Natural killer cell (primary cell): Measurements from ENCODE around the gene EYS. TPM values are rescaled to one million over a fixed set of nuclear protein-coding genes. Genes with fewer than 3 reads are reported as not detected.

ENCODE experiments used
- ATAC-seq, 3 donors: fragments of 150-1000 bp in 2 of 3; fragments of 200-7000 bp in 1 of 3; cut with Tn5 transposase; 1 replicate in 1 of 3; 2 replicates in 2 of 3; pipeline ENCODE4 v1.10.0; 2021; ENCODE audit warnings: mild to moderate bottlenecking in 2 of 3, moderate library complexity in 2 of 3
- DNase-seq, 2 donors: peaks; one replicate each; pipeline versions ENCODE4 v3.0.0 to v3.0.0-alpha.2; 2013 to 2021; ENCODE audit warnings: mixed read lengths in 1 of 2
- H3K27ac ChIP-seq: one replicate; pipeline ENCODE4 v1.5.1; 2013; ENCODE audit warnings: mild to moderate bottlenecking, low read length
- H3K27me3 ChIP-seq: one replicate; pipeline ENCODE4 v1.6.1; 2013; ENCODE audit warnings: low read length; ENCODE audit not compliant: control insufficient read depth, insufficient read depth
- H3K36me3 ChIP-seq: one replicate; pipeline ENCODE4 v1.6.1; 2013; ENCODE audit warnings: low read length; ENCODE audit not compliant: control insufficient read depth, insufficient read depth
- H3K4me1 ChIP-seq: one replicate; pipeline ENCODE4 v1.6.1; 2013; ENCODE audit warnings: low read length; ENCODE audit not compliant: control insufficient read depth, insufficient read depth
- H3K4me3 ChIP-seq: one replicate; pipeline ENCODE4 v1.5.1; 2013; ENCODE audit warnings: low read length
- H3K9me3 ChIP-seq: one replicate; pipeline ENCODE4 v1.6.1; 2013; ENCODE audit warnings: low read length; ENCODE audit not compliant: control insufficient read depth, insufficient read depth
- H3K27ac Mint-ChIP-seq, 2 donors: one replicate each; pipeline ENCODE4 v1.8.0; 2022; ENCODE audit warnings: mild to moderate bottlenecking in 2 of 2, mixed read lengths in 2 of 2, moderate library complexity in 1 of 2
- H3K27me3 Mint-ChIP-seq, 2 donors: one replicate each; pipeline ENCODE4 v1.8.0; 2022; ENCODE audit warnings: low read depth in 2 of 2, mixed read lengths in 2 of 2
- H3K36me3 Mint-ChIP-seq: one replicate; pipeline ENCODE4 v1.8.0; 2022; ENCODE audit warnings: mixed read lengths
- H3K4me1 Mint-ChIP-seq, 2 donors: one replicate each; pipeline ENCODE4 v1.8.0; 2022; ENCODE audit warnings: mixed read lengths in 2 of 2
- H3K4me3 Mint-ChIP-seq: one replicate; pipeline ENCODE4 v1.8.0; 2022; ENCODE audit warnings: mild to moderate bottlenecking, moderate library complexity, mixed read lengths
- H3K9me3 Mint-ChIP-seq, 2 donors: one replicate each; pipeline ENCODE4 v1.8.0; 2022; ENCODE audit warnings: mixed read lengths in 2 of 2
- CTCF ChIP-seq: fragments of 200-600 bp; IDR thresholded peaks from one replicate; pipeline ENCODE4 v1.8.0; 2022; ENCODE audit warnings: antibody characterized with exemption
- WGBS: methylation state at CpG from one replicate; pipeline ENCODE4 v1.1.7; 2013; ENCODE audit warnings: missing lambda C conversion rate; ENCODE audit not compliant: insufficient coverage; 5-methylcytosine and 5-hydroxymethylcytosine counted together
- intact Hi-C: fragments of 100-400 bp; cut with micrococcal nuclease; formaldehyde crosslinking; loops from one replicate; pipeline ENCODE4 v1.14.2; 2022
- total RNA-seq, 4 donors: library from RNA; stranded (reverse); fragments of 120-200 nt in 1 of 4; gene quantifications; one replicate each; pipeline versions ENCODE4 v1.2.3 to v1.2.4, GENCODE V29; 2013 to 2022

EYS gene
- total RNA-seq, 3 donors from 2014 or later (not counting 1 experiment from before 2014, with no cell fraction given), result 0.55 TPM; not detected in 2

- intact Hi-C loops, result no loop called here
- DNase-seq (no peak), ATAC-seq (no peak)
- TF ChIP-seq CTCF, result no peak
- Histone ChIP-seq H3K36me3 (no peaks in the 10 kb centered on the region), H3K27me3 (no peaks in the 10 kb centered on the region), H3K4me1 (no peaks in the 10 kb centered on the region), H3K4me3 (no peak overlapping the region), H3K9me3 (no peaks in the 10 kb centered on the region), H3K27ac (no peak overlapping the region)
- WGBS, result no CpG with 5 or more reads among the region's 1 CpG
- H3K27me3 Mint-ChIP-seq, result no peaks in the 10 kb centered on the region
- H3K4me3 Mint-ChIP-seq, result no peak overlapping the region
- no peak overlapping the region for H3K27ac Mint-ChIP-seq
- no peaks in the 10 kb centered on the region for H3K4me1 Mint-ChIP-seq
- H3K36me3 Mint-ChIP-seq, result no peaks in the 10 kb centered on the region
- H3K9me3 Mint-ChIP-seq, result no peaks in the 10 kb centered on the region
These were observed 1907.7 kb downstream of the EYS start for GRCh38 chr6:63799313-63799712.

GRCh38 chr6:63798378-63798777 is 1908.6 kb downstream of the EYS start:
- Mint-ChIP-seq H3K9me3 (no peaks in the 10 kb centered on the region), H3K27me3 (no peaks in the 10 kb centered on the region), H3K4me1 (no peaks in the 10 kb centered on the region), H3K27ac (no peak overlapping the region), H3K36me3 (no peaks in the 10 kb centered on the region), H3K4me3 (no peak overlapping the region)
- H3K4me1 ChIP-seq, result no peaks in the 10 kb centered on the region
- ATAC-seq, result no peak
- no peaks in the 10 kb centered on the region for H3K27me3 ChIP-seq
- no peaks in the 10 kb centered on the region for H3K9me3 ChIP-seq
- H3K4me3 ChIP-seq, result no peak overlapping the region
- intact Hi-C loops, result no loop called here
- DNase-seq, result no peak
- H3K36me3 ChIP-seq, result no peaks in the 10 kb centered on the region
- no peak for TF ChIP-seq CTCF
- H3K27ac ChIP-seq, result no peak overlapping the region

GRCh38 chr6:63797721-63798120 is 1909.3 kb downstream of the EYS start:
- no peaks in the 10 kb centered on the region for H3K4me1 Mint-ChIP-seq
- ATAC-seq (no peak), DNase-seq (no peak)
- Histone ChIP-seq H3K9me3 (no peaks in the 10 kb centered on the region), H3K36me3 (no peaks in the 10 kb centered on the region), H3K4me1 (no peaks in the 10 kb centered on the region), H3K27ac (no peak overlapping the region), H3K4me3 (no peak overlapping the region), H3K27me3 (no peaks in the 10 kb centered on the region)
- no peaks in the 10 kb centered on the region for H3K9me3 Mint-ChIP-seq
- intact Hi-C loops, result no loop called here
- H3K36me3 Mint-ChIP-seq, result no peaks in the 10 kb centered on the region
- H3K27me3 Mint-ChIP-seq, result no peaks in the 10 kb centered on the region
- TF ChIP-seq CTCF, result no peak
- no peak overlapping the region for H3K4me3 Mint-ChIP-seq
- H3K27ac Mint-ChIP-seq, result no peak overlapping the region

GRCh38 chr6:63795826-63796225 is 1911.2 kb downstream of the EYS start:
- Histone ChIP-seq H3K4me3 (no peak overlapping the region), H3K4me1 (no peaks in the 10 kb centered on the region), H3K27me3 (no peaks in the 10 kb centered on the region), H3K9me3 (no peaks in the 10 kb centered on the region), H3K27ac (no peak overlapping the region), H3K36me3 (no peaks in the 10 kb centered on the region)
- 92% methylated on average over 1 of the region's 3 CpGs for WGBS
- H3K27me3 Mint-ChIP-seq, result no peaks in the 10 kb centered on the region
- no peaks in the 10 kb centered on the region for H3K9me3 Mint-ChIP-seq
- DNase-seq, result no peak
- no peak overlapping the region for H3K4me3 Mint-ChIP-seq
- intact Hi-C loops, result no loop called here
- H3K27ac Mint-ChIP-seq, result no peak overlapping the region
- TF ChIP-seq CTCF, result no peak
- H3K4me1 Mint-ChIP-seq, result no peaks in the 10 kb centered on the region
- no peaks in the 10 kb centered on the region for H3K36me3 Mint-ChIP-seq
- no peak for ATAC-seq
